NCI-H526 (cell line): ENCODE data around the gene SEC31B.

ENCODE experiments used
- DNase-seq, 2 experiments: peaks; one replicate each; lab custom pipeline; 2025; lab: John Stamatoyannopoulos, UW

Gene SEC31B

GRCh38 chr10:100446130-100446761 lies 73.4 kb downstream of the SEC31B start:
- DNase-seq = peak in 1 of 2 experiments; percentile 20

- DNase-seq = no peak
Measured at GRCh38 chr10:100442548-100442947, 77.1 kb downstream of the SEC31B start.

- no peak for DNase-seq
Measured at GRCh38 chr10:100438674-100439315, 80.9 kb downstream of the SEC31B start.
